Stimulated activated CD4-positive, alpha-beta T cell treated with anti-CD3 and anti-CD28 coated beads, Interleukin-1b, Interleukin-23, amount 100 ng/mL, for 48 hours (primary cell): Measurements from ENCODE around the gene MRPL9.
"Not testable (repeated sequence)": the region's sequence is repeated elsewhere in the genome, so short reads cannot be mapped to it uniquely, and the experiment has no call there.

Experiments
- DNase-seq: peaks from one replicate; pipeline ENCODE4 v3.0.0-alpha.2; 2020

Gene MRPL9

GRCh38 chr1:151782741-151783140 is 19.4 kb upstream of the MRPL9 start:
- DNase-seq: no peak

GRCh38 chr1:151782026-151782425 is 18.7 kb upstream of the MRPL9 start:
- not testable (repeated sequence) for DNase-seq

- not testable (repeated sequence) for DNase-seq
These were observed 17.4 kb upstream of the MRPL9 start for GRCh38 chr1:151780736-151781135.

- DNase-seq: no peak
These were observed 16.6 kb upstream of the MRPL9 start for GRCh38 chr1:151779852-151780251.

- no peak for DNase-seq
These were observed 14.0 kb upstream of the MRPL9 start for GRCh38 chr1:151777317-151777716.

DNA sequence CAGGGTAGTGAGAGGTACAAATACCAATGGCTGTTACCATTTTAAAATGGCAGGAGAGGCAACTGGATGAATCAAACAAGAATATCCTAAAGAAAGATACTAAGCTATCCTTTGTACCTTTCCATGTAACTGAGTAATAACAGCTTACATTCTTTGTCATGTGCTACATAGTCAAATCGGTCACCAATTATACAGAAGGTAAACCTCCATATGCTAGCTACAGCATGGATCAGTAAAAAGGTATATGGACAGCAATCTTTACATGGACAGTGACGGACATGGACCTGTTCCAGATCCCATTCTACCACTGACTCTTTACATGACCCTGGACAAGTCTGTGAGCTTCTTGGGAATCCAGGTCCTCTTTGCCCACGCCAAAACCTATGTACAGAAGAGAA is 13.4 kb upstream of the MRPL9 start:
- no peak for DNase-seq

GRCh38 chr1:151775894-151776664 is 12.8 kb upstream of the MRPL9 start:
- DNase-seq: no peak

- no peak for DNase-seq
These were observed 11.1 kb upstream of the MRPL9 start for GRCh38 chr1:151774256-151774922.

DNA sequence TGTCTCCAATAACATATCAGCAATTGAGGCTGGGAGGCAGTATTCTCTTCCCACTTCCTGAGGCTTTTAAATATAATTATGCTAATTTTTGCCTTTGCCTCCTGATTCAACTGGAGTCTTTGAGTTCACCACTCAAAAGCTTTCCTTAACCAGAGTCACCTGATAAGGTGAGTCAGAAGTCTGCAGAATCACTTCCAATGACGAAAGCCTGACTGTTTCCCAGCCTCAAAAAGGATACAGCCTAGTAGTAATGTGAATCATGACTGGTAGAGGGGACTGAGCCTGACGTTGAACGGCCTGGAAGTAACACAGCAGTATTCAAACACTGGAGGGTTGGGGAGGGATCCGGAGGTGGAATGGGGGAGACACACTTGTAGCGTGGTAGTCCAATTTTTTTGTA is 10.4 kb upstream of the MRPL9 start:
- no peak for DNase-seq

DNA sequence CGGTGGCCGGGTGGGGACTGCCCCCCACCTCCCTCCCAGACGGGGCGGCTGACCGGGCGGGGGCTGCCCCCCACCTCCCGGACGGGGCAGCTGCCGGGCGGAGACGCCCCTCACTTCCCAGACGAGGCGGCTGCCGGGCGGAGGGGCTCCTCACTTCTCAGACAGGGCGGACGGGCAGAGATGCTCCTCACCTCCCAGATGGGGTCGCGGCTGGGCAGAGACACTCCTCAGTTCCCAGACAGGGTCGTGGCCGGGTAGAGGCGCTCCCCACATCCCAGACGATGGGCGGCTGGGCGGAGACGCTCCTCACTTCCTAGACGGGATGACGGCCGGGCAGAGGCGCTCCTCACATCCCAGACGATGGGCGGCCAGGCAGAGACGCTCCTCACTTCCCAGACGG is 6.0 kb upstream of the MRPL9 start:
- not testable (repeated sequence) for DNase-seq

DNA sequence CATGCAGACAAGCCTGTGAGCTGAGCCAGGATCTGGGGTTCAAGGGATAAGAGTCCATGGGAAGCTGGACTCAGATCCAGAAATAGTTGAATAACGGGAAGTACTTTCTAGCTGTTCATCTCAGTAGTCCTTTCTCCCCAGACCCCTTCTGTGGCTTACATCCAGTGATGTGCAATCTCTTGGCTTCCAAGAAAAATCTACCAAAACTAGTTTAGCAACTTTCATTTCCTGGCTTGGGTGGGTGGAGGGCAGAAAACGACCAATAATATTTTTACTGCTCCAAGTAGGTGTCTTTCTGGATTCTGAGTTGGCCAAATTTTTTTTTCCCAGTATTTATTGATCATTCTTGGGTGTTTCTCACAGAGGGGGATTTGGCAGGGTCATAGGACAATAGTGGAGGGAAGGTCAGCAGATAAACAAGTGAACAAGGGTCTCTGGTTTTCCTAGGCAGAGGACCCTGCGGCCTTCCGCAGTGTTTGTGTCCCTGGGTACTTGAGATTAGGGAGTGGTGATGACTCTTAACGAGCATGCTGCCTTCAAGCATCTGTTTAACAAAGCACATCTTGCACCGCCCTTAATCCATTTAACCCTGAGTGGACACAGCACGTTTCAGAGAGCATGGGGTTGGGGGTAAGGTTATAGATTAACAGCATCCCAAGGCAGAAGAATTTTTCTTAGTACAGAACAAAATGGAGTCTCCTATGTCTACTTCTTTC is 5.2 kb upstream of the MRPL9 start:
- not testable (repeated sequence) for DNase-seq

DNA sequence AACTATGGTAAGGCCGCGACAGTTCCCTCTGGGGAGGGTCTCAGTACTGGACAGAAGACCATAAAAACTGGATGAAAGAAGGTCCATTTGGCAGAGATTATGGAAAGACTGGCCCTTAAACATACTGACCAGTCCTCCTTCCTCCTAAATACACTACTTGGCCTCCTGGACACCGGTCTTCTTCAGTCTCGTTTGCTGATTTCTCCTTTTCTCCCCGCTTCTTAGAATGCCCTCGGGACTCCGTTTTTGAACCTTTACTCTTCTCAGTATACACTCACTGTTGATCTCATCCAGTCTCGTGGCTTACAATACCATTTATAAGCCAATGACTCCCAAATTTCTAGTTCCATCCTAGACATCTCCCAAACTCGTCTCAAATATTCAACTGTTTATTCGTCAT is 694 bp upstream of the MRPL9 start:
- DNase-seq: no peak

- no peak for DNase-seq
These were observed 2.5 kb downstream of the MRPL9 start for GRCh38 chr1:151760597-151761385.

GRCh38 chr1:151759241-151759640 is 4.1 kb downstream of the MRPL9 start:
- DNase-seq: no peak

DNA sequence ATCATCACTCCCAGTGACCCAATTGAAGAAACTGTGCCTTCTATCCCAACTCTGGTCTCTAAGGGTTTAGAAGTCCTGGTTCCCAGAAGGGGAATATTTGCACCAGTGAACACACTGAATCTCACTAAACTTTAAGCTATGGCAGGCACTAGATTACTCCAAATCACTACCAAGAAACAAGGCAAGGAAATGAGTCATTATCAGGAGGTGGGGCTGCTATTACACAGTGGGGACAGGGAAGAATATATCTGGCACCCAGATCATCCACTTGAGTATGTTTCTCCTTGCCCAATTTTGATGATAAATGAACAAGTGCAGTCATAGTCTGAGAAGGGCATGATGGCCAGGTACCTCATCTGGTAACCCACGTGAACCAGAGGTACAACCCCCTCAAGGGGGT is 7.0 kb downstream of the MRPL9 start:
- DNase-seq: no peak

- no peak for DNase-seq
These were observed 21.8 kb downstream of the MRPL9 start for GRCh38 chr1:151741516-151741915.

DNA sequence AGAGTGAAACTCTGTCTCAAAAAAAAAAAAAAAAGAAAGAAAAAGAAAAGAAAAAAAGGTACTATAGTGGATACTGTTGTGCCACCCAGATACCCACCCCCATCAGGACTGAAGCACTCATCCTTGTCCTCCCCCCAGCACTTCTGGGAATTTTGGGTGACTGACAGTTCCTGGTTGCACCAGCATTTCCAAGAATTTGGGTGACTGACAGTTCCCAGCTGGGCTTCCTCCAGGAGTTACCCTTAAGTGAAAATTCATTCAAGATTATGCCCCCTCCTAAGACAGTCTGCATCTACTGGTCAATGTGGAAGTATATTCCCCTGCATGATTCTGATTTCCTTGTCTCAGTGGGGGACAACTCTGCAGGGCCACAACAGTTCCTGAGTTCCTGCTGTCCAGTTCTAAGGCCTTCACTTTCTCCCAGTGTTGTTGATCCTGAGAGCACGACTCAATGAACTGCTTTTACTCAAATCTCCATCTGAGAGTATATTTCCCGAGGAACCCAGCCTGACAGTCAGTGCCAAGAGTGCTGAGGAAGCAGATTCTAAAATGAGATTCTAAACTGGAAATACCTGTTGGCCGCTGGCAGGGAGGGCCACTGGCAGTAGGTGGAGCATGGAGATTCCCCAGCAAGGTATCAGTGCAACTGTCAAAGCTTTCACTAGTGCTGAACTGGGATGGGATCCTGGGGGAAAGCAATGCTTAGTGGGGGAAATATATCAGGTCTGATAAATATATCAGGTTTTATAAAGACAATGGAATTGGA is 23.5 kb downstream of the MRPL9 start:
- DNase-seq: no peak

DNA sequence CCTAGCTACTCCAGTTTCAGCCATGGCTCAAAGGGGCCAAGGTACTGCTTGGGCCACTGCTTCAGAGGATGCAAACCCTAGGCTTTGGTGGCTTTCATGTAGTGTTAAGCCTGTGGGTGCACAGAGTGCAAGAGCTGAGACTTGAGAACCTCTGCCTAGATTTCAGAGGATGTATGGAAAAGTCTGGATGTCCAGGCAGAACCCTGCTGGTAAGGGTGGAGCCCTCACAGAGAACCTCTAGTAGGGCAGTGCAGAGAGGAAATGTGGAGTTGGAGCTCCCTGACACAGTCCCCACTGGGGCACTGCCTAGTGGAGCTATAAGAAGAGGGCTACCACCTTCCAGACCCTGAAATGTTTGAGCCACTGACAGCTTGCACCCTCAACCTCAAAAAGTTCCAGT is 25.8 kb downstream of the MRPL9 start:
- DNase-seq: no peak

DNA sequence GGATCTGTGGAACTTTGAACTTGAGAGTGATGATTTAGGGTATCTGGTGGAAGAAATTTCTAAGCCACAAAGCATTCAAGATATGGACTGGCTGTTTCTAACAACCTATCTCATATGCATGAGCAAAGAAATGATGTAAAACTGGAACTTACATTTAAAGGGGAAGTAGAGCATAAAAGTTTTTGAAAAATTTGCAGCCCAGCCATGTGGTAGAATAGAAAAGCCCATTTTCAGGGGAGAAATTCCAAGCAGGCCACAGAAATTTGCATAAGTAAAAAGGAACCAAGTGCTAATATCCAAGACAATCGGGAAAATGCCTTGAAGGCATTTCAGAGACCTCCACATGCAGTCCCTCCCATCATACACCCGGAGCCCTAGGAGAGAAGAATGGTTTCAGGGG is 26.3 kb downstream of the MRPL9 start:
- DNase-seq: no peak

DNA sequence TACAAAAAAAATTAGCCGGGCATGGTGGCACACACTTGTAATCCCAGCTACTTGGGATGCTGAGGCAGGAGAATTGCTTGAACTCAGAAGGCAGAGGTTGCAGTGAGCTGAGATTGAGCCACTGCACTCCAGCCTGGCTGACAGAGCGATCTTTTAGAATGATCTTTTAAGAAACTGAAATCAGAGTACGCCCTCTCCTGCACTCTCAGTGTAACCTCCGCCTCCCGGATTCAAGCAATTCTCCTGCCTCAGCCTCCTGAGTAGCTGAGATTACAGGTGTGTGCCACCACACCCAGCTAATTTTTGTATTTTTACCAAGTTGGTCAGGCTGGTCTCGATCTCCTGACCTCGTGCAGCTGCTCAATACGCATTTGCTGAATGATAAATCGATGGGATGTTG is 29.3 kb downstream of the MRPL9 start:
- not testable (repeated sequence) for DNase-seq

GRCh38 chr1:151733126-151733525 is 30.2 kb downstream of the MRPL9 start:
- DNase-seq: no peak

DNA sequence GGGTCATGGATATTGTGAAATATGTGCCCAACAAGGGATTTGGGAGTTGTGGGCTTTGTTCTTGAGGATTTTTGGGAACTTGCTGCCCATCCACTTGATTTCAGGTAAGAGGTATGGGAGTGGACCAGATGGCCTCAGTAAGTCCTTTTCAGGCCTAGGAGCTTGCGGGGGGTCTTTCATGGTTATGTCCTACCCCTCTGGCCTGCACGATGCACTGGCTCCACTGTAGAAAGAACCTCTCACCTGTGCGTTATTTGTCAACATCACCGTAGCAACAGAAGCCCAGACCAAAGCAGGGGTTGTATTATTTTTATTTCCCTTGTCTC is 33.4 kb downstream of the MRPL9 start:
- DNase-seq: no peak
